Sigmoid colon (tissue), 7 donors: ENCODE data around the gene COPZ2. TPM values are rescaled to one million over a fixed set of nuclear protein-coding genes. Genes with fewer than 3 reads are reported as not detected.

Source experiments
- DNase-seq: peaks from one replicate; pipeline ENCODE4 v3.0.0-alpha.2; 2019
- H3K27ac ChIP-seq, 4 donors: fragments of 200-600 bp; sonication (generic); one replicate each; pipeline ENCODE4 v1.5.1; 2016 to 2019; ENCODE audit warnings: mild to moderate bottlenecking in 1 of 4
- H3K27me3 ChIP-seq, 3 donors: fragments of 200-600 bp; sonication (generic); one replicate each; pipeline ENCODE4 v1.5.1; 2019; ENCODE audit warnings: mild to moderate bottlenecking in 1 of 3
- H3K36me3 ChIP-seq, 4 donors: fragments of 200-600 bp; sonication (generic); one replicate each; pipeline ENCODE4 v1.5.1; 2016 to 2019
- H3K4me1 ChIP-seq, 4 donors: fragments of 200-600 bp; sonication (generic); one replicate each; pipeline ENCODE4 v1.5.1; 2017 to 2019
- H3K4me3 ChIP-seq, 4 donors: fragments of 200-600 bp; sonication (generic); one replicate each; pipeline ENCODE4 v1.5.1; 2017 to 2019; ENCODE audit warnings: mild to moderate bottlenecking in 2 of 4, moderate library complexity in 1 of 4
- H3K9me3 ChIP-seq, 4 donors: fragments of 200-600 bp in 3 of 4; sonication (generic) in 3 of 4; one replicate each; pipeline versions ENCODE4 v1.5.1 to v1.6.1; 2013 to 2019
- EP300 ChIP-seq, 4 donors: sonication (generic); formaldehyde crosslinking; IDR thresholded peaks; one replicate each; pipeline ENCODE4 v1.6.1; 2017; ENCODE audit warnings: antibody characterized with exemption in 4 of 4
- POLR2A ChIP-seq, 2 donors: fragments of 450-650 bp; IDR thresholded peaks; one replicate each; pipeline ENCODE4 v1.6.1; 2016; ENCODE audit warnings: antibody characterized with exemption in 2 of 2, mild to moderate bottlenecking in 2 of 2, moderate library complexity in 2 of 2
- POLR2AphosphoS5 ChIP-seq, 4 donors: sonication (generic); formaldehyde crosslinking; IDR thresholded peaks; one replicate each; pipeline ENCODE4 v1.6.1; 2017; ENCODE audit warnings: antibody characterized with exemption in 4 of 4
- WGBS, 2 donors: extraction: QIAGEN DNeasy Blood & Tissue Kit; methylation state at CpG; one replicate each; pipeline ENCODE4 v1.1.7; 2013; 5-methylcytosine and 5-hydroxymethylcytosine counted together
- intact Hi-C: fragments of 100-400 bp; cut with DNase I; formaldehyde crosslinking; loops from one replicate; pipeline ENCODE4 v1.15.1; 2023
- polyA plus RNA-seq, 3 donors: library from polyadenylated mRNA; stranded (reverse); fragments of 200-250 nt; gene quantifications; one replicate each; pipeline ENCODE4 v1.2.3, GENCODE V29; 2013
- total RNA-seq, 4 donors: library from RNA; depleted of rRNA; stranded (reverse); fragments of >200 nt; gene quantifications; one replicate each; pipeline ENCODE4 v1.1.0, GENCODE V29; 2016
- TF ChIP-seq, protein P1 (sequence below), 4 experiments: fragments of 450-650 bp in 3 of 4; fragments of 200-600 bp in 1 of 4; IDR thresholded peaks; one replicate each; pipeline ENCODE4 v1.5.1; 2016 to 2019; ENCODE audit warnings: antibody characterized with exemption in 4 of 4, mild to moderate bottlenecking in 3 of 4, moderate library complexity in 2 of 4
- donor health status: healthy with polysubstance abuse.
- donor health status: Bipolar disorder and iron deficiency.
- donor health status: healthy.

COPZ2 gene
- total and polyA plus RNA-seq, 7 donors: 5.5 to 64.0 (median 52.3) TPM

DNA sequence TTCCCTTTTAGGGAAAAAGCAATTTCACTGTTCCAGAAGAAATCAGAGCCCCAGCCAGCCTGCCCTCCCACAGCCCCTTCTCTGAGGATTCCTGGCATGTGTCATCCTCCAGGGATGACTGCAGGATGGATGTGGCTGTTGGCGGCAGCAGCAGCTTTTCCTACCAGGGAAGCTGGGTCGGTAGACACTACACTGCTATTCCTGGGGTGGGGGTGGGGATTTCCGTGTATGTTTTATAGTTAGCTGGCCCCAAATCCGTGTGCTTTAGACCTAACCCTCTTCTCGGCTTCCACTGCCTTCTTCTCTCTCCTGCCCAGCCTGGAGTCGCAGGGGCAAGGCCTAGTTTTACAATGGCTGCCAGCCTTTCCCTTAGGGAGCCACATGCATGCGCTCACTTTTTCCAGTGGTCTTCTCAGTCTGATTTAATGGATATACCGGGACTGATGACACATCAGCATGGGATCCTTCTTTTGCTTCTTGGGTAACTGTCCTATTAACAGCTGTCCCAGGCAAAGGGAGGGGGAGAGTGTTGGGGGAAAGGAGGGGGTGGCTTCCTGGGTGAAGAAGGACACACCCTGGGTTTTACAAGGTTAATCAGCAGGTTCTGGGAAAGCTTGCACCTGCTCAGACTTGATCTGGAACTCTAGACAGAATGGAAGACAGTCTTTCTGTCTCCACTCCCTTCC is 7.9 kb upstream of the COPZ2 start:
- no peak for DNase-seq
- Histone ChIP-seq H3K4me3 (no peak overlapping the region), H3K4me1 (peaks cover 0 to 30% (median 27%) of the 10 kb centered on the region in 4 donors), H3K27ac (peak overlapping the region in 1 of 4 donors; percentile 22), H3K9me3 (no peaks in the 10 kb centered on the region), H3K36me3 (peaks cover 0 to under 1% (median 0%) of the 10 kb centered on the region in 4 donors), H3K27me3 (no peaks in the 10 kb centered on the region)
- no peak for TF ChIP-seq POLR2AphosphoS5 (IDR thresholded peaks at IDR 0.05)
- TF ChIP-seq POLR2A (IDR thresholded peaks at IDR 0.05): peak in 1 of 2 donors; percentile 10
- TF ChIP-seq, protein P1, sequence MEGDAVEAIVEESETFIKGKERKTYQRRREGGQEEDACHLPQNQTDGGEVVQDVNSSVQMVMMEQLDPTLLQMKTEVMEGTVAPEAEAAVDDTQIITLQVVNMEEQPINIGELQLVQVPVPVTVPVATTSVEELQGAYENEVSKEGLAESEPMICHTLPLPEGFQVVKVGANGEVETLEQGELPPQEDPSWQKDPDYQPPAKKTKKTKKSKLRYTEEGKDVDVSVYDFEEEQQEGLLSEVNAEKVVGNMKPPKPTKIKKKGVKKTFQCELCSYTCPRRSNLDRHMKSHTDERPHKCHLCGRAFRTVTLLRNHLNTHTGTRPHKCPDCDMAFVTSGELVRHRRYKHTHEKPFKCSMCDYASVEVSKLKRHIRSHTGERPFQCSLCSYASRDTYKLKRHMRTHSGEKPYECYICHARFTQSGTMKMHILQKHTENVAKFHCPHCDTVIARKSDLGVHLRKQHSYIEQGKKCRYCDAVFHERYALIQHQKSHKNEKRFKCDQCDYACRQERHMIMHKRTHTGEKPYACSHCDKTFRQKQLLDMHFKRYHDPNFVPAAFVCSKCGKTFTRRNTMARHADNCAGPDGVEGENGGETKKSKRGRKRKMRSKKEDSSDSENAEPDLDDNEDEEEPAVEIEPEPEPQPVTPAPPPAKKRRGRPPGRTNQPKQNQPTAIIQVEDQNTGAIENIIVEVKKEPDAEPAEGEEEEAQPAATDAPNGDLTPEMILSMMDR (IDR thresholded peaks at IDR 0.05): no peak
- 43 to 66% methylated on average over 8 of the region's 8 CpGs for WGBS, 2 donors
- intact Hi-C loops: no loop called here

DNA sequence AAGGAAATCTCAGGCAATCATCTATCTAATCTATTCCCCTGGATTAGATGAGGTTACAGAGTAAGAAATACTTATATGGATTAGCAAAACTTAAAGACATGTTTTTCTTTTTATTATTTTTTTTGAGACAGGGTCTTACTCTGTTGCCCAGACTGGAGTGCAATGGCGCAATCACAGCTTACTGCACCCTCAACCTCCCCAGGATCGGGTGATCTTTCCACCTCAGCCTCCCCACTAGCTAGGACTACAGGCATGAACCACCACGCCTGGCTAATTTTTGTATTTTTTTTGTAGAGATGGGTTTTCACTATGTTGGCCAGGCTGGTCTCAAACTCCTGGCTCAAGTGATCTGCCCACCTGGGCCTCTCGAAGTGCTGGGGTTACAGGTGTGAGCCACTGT is 7.3 kb upstream of the COPZ2 start:
- Histone ChIP-seq H3K4me3 (no peak overlapping the region), H3K4me1 (peaks cover 0 to 24% (median 21%) of the 10 kb centered on the region in 4 donors), H3K27ac (no peak overlapping the region), H3K27me3 (no peaks in the 10 kb centered on the region), H3K36me3 (no peaks in the 10 kb centered on the region), H3K9me3 (no peaks in the 10 kb centered on the region)
- no peak for DNase-seq
- TF ChIP-seq EP300 (IDR thresholded peaks at IDR 0.05) (no peak), POLR2AphosphoS5 (IDR thresholded peaks at IDR 0.05) (no peak), POLR2A (IDR thresholded peaks at IDR 0.05) (no peak)
- TF ChIP-seq, protein P1 (IDR thresholded peaks at IDR 0.05): no peak
- WGBS, 2 donors: 90 to 94% methylated on average over 4 of the region's 4 CpGs
- intact Hi-C loops: no loop called here

DNA sequence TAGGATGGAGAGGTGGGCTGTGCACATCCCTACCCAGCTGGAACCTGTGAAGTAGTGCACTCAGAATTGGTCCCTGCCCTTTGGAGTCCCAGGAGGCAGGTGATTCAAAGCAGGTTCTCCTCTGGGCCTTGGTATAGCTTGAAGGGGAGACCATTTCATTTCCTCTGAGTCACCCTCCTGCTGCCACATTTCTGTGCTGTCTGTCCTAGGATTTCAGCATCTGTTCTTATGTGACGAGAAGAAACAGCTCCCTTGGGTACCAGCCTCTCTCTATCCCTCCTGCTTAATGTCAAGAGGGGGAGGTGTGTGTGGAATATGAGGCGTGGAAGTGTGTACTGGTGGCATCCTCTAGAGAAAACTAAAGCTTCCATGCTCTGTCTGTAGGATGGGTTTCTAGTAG is 5.6 kb upstream of the COPZ2 start:
- Histone ChIP-seq H3K27me3 (no peaks in the 10 kb centered on the region), H3K27ac (no peak overlapping the region), H3K4me1 (peaks cover 0 to 16% (median 13%) of the 10 kb centered on the region in 4 donors), H3K36me3 (no peaks in the 10 kb centered on the region), H3K4me3 (no peak overlapping the region), H3K9me3 (no peaks in the 10 kb centered on the region)
- WGBS, 2 donors: 77 to 91% methylated on average over 2 of the region's 2 CpGs
- intact Hi-C loops: no loop called here
- no peak for DNase-seq
- TF ChIP-seq, protein P1 (IDR thresholded peaks at IDR 0.05): no peak
- TF ChIP-seq EP300 (IDR thresholded peaks at IDR 0.05) (no peak), POLR2AphosphoS5 (IDR thresholded peaks at IDR 0.05) (no peak), POLR2A (IDR thresholded peaks at IDR 0.05) (no peak)

DNA sequence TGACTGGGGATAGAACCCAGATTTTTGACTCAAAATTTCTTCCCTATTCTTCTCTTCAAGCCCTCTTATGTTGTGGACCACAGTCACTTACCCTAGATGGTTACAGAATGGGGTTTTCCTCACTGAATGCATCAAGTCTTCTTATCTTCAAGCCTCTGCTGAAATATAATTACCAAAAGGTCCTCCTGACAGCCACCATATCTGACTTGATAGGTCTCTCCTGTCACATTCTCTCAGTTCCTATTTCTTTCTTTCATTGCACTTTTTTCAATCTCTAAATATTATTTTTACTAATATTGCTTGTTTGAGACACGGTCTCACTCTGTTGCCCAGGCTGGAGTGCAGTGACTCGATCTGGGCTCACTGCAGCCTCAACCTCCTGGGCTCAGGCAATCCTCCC is 1.1 kb upstream of the COPZ2 start:
- WGBS, 2 donors: 81 to 89% methylated on average over 2 of the region's 2 CpGs
- no peak overlapping the region for H3K27ac ChIP-seq
- intact Hi-C loops: no loop called here
- H3K4me3 ChIP-seq: no peak overlapping the region
- TF ChIP-seq POLR2AphosphoS5 (IDR thresholded peaks at IDR 0.05) (no peak), EP300 (IDR thresholded peaks at IDR 0.05) (no peak), POLR2A (IDR thresholded peaks at IDR 0.05) (no peak)
- TF ChIP-seq, protein P1 (IDR thresholded peaks at IDR 0.05): no peak
- DNase-seq: no peak
- H3K36me3 ChIP-seq: peaks cover 0 to under 1% (median 0%) of the 10 kb centered on the region in 4 donors
- H3K9me3 ChIP-seq: no peaks in the 10 kb centered on the region
- H3K4me1 ChIP-seq: peaks cover 0 to 16% (median 12%) of the 10 kb centered on the region in 4 donors
- H3K27me3 ChIP-seq: no peaks in the 10 kb centered on the region
